Stomach smooth muscle (tissue), 2 donors: ENCODE measurements around the gene SVOP.
"Not testable (repeated sequence)": the region's sequence is repeated elsewhere in the genome, so short reads cannot be mapped to it uniquely, and the experiment has no call there.

Experiments
- H3K27ac ChIP-seq: one replicate; pipeline ENCODE4 v1.7.0; 2013; ENCODE audit warnings: mild to moderate bottlenecking, low read length, inconsistent platforms
- H3K27me3 ChIP-seq, 2 donors: one replicate each; pipeline ENCODE4 v1.7.0; 2013; ENCODE audit warnings: low read length in 2 of 2; ENCODE audit not compliant: insufficient read depth in 2 of 2, control insufficient read depth in 1 of 2
- H3K36me3 ChIP-seq, 2 donors: one replicate each; pipeline ENCODE4 v1.7.0; 2013; ENCODE audit warnings: low read length in 2 of 2; ENCODE audit not compliant: control insufficient read depth in 2 of 2, insufficient read depth in 2 of 2
- H3K4me1 ChIP-seq: one replicate; pipeline ENCODE4 v1.7.0; 2013; ENCODE audit warnings: low read length; ENCODE audit not compliant: control insufficient read depth, insufficient read depth
- H3K4me3 ChIP-seq, 2 donors: one replicate each; pipeline ENCODE4 v1.7.0; 2013; ENCODE audit warnings: low read length in 2 of 2
- H3K9ac ChIP-seq, 2 donors: one replicate each; pipeline ENCODE4 v1.7.0; 2013; ENCODE audit warnings: low read length in 2 of 2, mild to moderate bottlenecking in 1 of 2
- H3K9me3 ChIP-seq, 2 donors: one replicate each; pipeline ENCODE4 v1.7.0; 2013; ENCODE audit warnings: low read length in 2 of 2; ENCODE audit not compliant: control insufficient read depth in 2 of 2
- donor health status: healthy.
- donor health status: Pancreatic carcinoma.

The SVOP gene

DNA sequence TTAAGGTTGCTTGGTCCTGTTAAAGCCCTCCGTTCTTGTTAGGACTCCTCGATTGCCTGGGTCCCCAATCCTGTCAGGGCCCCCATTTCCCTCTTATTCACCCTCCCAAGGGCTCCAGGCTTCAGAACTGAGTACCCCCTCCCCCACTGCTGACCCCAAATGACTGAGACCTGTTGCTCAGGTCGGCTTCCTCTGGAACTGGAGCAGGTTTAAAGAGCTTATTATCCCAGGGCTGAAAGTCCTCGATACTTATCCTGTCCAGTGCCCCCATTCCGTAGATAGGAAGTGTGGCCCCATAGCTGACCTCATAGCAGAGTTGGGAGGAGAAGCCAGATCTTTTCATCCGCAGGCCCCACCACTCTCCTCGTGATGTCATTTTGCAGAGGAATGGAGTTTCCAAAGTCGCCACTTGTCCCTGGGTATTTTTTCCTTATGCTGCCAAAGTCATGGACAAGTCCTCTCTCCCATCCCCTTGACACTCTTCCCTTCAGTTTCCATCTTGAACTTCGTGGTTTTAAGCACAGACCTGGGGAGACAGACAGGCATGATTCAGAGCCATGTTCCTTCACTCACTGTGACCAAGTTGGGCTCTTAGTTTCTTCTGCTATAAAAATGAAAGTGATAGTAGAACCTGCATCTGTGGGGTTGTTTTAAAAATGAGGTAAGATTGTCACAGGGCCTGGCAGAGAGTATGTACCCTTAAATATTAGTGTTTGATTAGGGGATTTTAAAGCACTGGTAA is 32.7 kb upstream of the SVOP start:
- peaks cover 14% of the 10 kb centered on the region for H3K4me1 ChIP-seq

GRCh38 chr12:109052414-109053323 is 31.8 kb upstream of the SVOP start, which contains the start of gene USP30:
Gene USP30 (plus strand): TSS chr12:109052576. CDS start chr12:109052679, 103 bp downstream.
- Histone ChIP-seq H3K27ac (peak within 1 kb of the TSS; percentile 70), H3K4me1 (peaks cover 14% of the 10 kb centered on the region), H3K4me3 (peak within 1 kb of the TSS; percentile 93 to 97), H3K9ac (peak within 1 kb of the TSS; percentile 93 to 96), H3K36me3 (no peaks in the 10 kb centered on the region), H3K9me3 (no peaks in the 10 kb centered on the region), H3K27me3 (no peaks in the 10 kb centered on the region)

More for the DNA sequence above, 32.7 kb upstream of the SVOP start:
- Histone ChIP-seq H3K36me3 (peaks cover 2 to 4% of the 10 kb centered on the region in 2 donors), H3K27ac (no peak overlapping the region), H3K9me3 (no peaks in the 10 kb centered on the region), H3K27me3 (no peaks in the 10 kb centered on the region), H3K4me3 (peak overlapping the region; percentile 93 to 97), H3K9ac (peak overlapping the region; percentile 93 to 96)

DNA sequence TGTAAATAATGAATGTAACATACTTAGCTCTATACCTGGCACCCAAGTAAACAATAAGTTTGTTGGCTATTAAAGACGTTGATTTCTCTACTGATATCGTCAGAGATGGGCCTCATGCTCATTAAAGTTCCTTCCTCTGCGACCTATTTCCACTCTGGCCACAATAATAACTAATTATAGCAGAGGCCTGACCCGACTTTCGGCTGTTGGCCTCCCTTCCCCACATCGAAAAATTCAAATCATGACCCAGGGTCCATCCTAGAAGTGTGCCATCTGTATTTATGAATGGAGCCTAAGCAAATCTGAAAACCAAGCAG is 31.2 kb upstream of the SVOP start:
- no peaks in the 10 kb centered on the region for H3K27me3 ChIP-seq
- no peaks in the 10 kb centered on the region for H3K36me3 ChIP-seq
- H3K4me1 ChIP-seq, result peaks cover 14% of the 10 kb centered on the region
- H3K9me3 ChIP-seq, result no peaks in the 10 kb centered on the region
- H3K9ac ChIP-seq, result peak overlapping the region; percentile 93 to 96
- H3K27ac ChIP-seq, result no peak overlapping the region
- H3K4me3 ChIP-seq, result peak overlapping the region; percentile 93 to 97

- not testable (repeated sequence) for H3K9me3 ChIP-seq, H3K27me3 ChIP-seq, H3K4me3 ChIP-seq, H3K9ac ChIP-seq, H3K27ac ChIP-seq, H3K36me3 ChIP-seq
- peaks cover 14% of the 10 kb centered on the region for H3K4me1 ChIP-seq
Observed at GRCh38 chr12:109049794-109050193, 28.9 kb upstream of the SVOP start.

DNA sequence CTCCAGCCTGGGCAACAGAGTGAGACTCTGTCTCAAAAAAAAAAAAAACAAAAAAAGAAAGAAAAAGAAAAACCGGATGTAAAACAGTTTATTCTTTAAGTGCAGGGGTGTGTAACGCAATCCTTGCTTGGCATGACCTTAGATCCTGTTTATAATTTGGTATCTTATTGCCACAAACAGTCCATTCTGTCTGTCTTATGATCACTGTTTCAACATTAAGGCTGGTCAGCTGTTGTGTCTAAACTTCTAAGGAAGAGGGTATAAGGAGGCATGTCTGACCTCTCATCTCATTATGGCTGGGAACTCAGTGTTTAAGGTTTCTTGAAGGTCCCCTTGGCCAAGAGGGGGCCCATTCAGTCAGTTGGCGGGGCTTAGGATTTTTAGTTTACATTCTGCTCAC is 27.8 kb upstream of the SVOP start:
- not testable (repeated sequence) for H3K36me3 ChIP-seq, H3K27ac ChIP-seq, H3K9me3 ChIP-seq, H3K27me3 ChIP-seq, H3K9ac ChIP-seq, H3K4me3 ChIP-seq
- H3K4me1 ChIP-seq, result peaks cover 12% of the 10 kb centered on the region

DNA sequence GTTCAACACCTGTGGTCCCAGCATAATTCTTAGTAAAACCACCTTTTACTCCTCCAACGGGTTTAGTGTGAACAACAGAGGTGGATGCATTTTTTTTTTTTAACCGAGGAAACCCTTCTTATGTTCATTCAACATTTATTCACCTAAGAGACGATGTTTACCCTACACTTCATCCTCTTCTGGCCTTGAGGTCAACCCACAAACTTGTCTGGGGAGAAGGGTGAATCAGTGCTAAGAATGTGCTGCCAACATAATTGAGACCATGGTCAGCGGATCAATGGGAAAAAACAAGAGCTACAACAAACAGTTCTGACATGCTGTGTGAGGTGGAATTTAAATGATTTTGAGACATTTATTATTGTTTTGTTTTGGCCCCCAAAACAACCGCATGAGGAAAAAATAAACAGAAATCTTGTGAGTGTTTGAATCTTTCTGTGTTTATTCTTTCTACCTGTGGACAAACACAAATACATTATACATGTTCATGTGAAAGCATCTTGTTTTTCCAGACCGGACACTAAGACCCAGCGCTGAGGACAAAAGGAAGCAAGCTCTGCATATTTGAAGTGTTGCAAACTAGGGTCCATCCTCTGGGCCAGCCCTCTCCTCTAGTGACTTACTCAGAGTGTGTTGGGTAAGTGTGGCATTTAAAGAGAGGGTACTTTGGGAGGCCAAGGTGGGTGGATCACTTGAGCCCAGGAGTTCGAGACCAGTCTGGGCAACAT is 26.4 kb upstream of the SVOP start:
- H3K36me3 ChIP-seq, result no peaks in the 10 kb centered on the region

DNA sequence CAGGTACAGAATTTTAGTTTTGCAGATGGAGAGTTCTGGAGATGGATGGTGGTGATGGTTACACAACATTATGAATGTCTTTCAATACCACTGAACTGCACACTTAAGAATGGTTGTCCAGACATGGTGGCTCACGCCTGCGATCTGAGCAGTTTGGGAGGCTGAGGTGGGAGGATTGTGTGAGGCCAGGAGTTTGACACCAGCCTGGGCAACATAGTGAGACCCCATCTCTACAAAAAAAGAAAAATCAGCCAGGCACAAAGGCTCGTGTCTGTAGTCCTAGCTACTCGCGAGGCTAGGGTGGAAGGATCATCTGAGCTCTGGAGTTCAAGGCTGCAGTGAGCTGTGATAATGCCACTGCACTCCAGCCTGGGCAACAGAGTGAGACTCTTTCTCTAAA is 23.4 kb upstream of the SVOP start:
- H3K4me3 ChIP-seq, result no peak overlapping the region
- H3K9me3 ChIP-seq, result peaks cover 0 to 3% of the 10 kb centered on the region in 2 donors
- H3K27ac ChIP-seq, result no peak overlapping the region
- H3K4me1 ChIP-seq, result no peaks in the 10 kb centered on the region
- no peaks in the 10 kb centered on the region for H3K36me3 ChIP-seq
- H3K9ac ChIP-seq, result no peak overlapping the region
- peaks cover 0 to 2% of the 10 kb centered on the region in 2 donors for H3K27me3 ChIP-seq

More for the DNA sequence above, 26.4 kb upstream of the SVOP start:
- no peaks in the 10 kb centered on the region for H3K9me3 ChIP-seq
- H3K27me3 ChIP-seq, result peaks cover 0 to 2% of the 10 kb centered on the region in 2 donors
- peaks cover 4% of the 10 kb centered on the region for H3K4me1 ChIP-seq
- no peak overlapping the region for H3K27ac ChIP-seq
- H3K4me3 ChIP-seq, result no peak overlapping the region
- no peak overlapping the region for H3K9ac ChIP-seq

- no peak overlapping the region for H3K4me3 ChIP-seq
- H3K9me3 ChIP-seq, result peaks cover 3 to 7% of the 10 kb centered on the region in 2 donors
- H3K9ac ChIP-seq, result no peak overlapping the region
- H3K27ac ChIP-seq, result no peak overlapping the region
- H3K36me3 ChIP-seq, result no peaks in the 10 kb centered on the region
- H3K4me1 ChIP-seq, result no peaks in the 10 kb centered on the region
- H3K27me3 ChIP-seq, result no peaks in the 10 kb centered on the region
Observed at GRCh38 chr12:109036975-109037374, 16.1 kb upstream of the SVOP start.

- Histone ChIP-seq H3K4me3 (no peak overlapping the region), H3K4me1 (no peaks in the 10 kb centered on the region), H3K27ac (no peak overlapping the region), H3K9me3 (peaks cover 0 to 7% of the 10 kb centered on the region in 2 donors), H3K27me3 (peaks cover 0 to 6% of the 10 kb centered on the region in 2 donors), H3K9ac (no peak overlapping the region), H3K36me3 (no peaks in the 10 kb centered on the region)
Observed at GRCh38 chr12:109033239-109034196, 12.7 kb upstream of the SVOP start.

- Histone ChIP-seq H3K27me3 (peaks cover 0 to 6% of the 10 kb centered on the region in 2 donors), H3K4me1 (no peaks in the 10 kb centered on the region), H3K36me3 (no peaks in the 10 kb centered on the region), H3K4me3 (no peak overlapping the region), H3K27ac (no peak overlapping the region), H3K9ac (no peak overlapping the region), H3K9me3 (no peaks in the 10 kb centered on the region)
Observed at GRCh38 chr12:109029411-109029810, 8.5 kb upstream of the SVOP start.
